ENCODE measurements around the gene IFT88.

Gene IFT88

GRCh38 chr13:20686863-20687579, 120.1 kb downstream of the IFT88 start:
- no peak for DNase-seq (ENCODE audit: low spot score)

- no peak for DNase-seq (ENCODE audit: low spot score)
Measured at GRCh38 chr13:20689291-20689690, 122.3 kb downstream of the IFT88 start.

- DNase-seq (ENCODE audit: low spot score): no peak
Measured at GRCh38 chr13:20691616-20692015, 124.7 kb downstream of the IFT88 start.

DNA sequence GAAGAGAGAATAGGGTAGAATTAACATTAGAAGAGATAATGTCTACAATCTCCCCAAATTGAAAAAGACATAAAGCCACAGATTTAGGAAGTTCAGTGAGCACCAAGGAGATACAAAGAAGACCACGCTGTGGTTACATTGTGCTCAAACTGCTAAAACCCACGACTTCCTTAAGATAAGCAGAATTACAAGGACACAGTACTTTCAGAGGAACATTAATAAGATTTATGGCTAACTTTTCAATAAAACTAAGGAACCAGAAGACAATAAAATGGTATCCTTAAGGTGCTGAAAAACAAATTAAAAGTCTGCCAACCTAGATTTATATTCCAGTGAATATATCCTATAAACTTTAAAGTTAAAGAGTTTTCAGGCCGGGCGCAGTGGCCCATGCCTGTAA, 129.1 kb downstream of the IFT88 start:
- DNase-seq (ENCODE audit: low spot score): no peak

- no peak for DNase-seq (ENCODE audit: low spot score)
Measured at GRCh38 chr13:20699715-20700114, 132.8 kb downstream of the IFT88 start.

DNA sequence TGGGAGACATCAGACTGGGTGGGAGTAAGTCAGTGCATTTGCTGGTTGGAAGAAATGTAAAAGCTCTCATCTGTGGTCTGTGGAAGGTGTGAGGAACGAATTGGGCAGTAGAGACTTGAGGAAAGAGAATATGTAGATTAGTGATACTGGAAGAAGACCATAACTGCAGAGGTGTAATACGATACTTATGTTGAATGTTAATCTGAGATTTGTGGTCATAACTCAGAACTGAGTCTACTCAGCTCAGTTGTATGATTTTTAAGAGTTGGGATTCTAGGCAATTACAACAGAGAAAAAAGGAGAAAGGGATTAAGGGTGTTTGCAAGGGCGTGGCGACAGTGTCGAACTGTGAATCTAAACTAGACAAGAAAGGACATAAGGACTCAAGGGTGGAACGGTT, 133.3 kb downstream of the IFT88 start:
- no peak for DNase-seq (ENCODE audit: low spot score)

DNA sequence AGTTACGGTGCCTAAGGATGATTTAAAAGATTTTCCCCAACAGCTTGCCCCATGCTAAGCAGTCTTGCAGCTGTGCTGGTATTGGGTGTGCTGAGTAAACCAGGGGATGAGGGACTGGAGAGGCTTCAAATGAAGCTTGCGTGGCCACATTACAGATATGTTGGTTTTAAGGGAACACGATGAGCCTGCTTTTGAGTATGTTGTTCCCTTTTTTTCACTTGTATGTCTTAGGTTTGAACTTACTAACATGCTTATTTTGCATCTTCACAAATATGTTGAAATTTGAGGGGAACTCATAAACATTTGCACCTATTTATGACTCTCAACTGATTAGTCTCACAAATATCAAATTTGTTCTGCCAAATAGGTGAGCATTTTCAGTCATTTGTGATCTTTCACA, 134.5 kb downstream of the IFT88 start:
- no peak for DNase-seq (ENCODE audit: low spot score)

- DNase-seq (ENCODE audit: low spot score): no peak
Measured at GRCh38 chr13:20702530-20702914, 135.6 kb downstream of the IFT88 start.

DNA sequence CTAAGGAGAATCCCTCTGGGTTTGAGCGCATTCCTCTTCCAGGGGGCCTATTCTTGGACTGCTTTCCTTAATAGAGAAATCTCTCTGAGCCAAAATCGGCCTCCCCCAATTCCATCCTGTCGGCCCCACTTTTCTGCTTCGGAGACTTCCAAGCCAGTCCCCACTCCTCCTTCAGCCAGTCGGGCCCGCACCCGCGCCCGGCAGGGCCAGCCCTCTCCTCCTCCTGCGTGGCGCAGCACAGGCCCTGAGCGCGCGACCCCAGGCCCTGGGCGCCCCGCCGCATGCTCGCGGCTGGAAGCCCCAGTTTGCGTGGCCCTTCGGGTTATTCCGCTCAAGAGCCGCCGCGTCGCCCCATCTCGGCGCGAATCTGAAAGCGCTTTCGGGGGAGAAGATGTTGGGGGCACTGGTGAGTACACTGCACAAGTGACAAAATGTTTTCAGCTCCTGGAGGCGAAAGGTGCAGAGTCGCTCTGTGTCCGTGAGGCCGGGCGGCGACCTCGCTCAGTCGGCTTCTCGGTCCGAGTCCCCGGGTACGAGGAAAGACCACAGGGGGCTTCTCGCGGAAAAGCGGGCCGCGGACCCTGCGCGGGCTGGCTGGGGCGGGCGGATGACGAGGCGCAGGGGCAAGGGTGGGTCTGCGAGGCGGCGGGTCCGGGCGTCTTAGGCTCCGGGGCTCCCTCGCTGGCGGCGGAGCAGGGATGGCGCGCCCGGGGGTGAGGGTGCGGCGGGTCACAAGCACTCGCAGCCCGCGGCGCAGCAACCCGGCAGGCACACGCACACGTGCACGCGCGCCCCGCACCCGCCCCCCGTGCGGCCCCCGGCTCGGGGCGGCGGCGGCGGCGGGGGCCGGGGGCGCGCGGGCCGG, 136.2 kb downstream of the IFT88 start, which contains the start of gene IL17D:
TSS of gene IL17D (plus strand) at position 785 of the 865 bp plus-strand sequence. CDS start 303 bp downstream, outside the sequence.
- DNase-seq (ENCODE audit: low spot score): peak; percentile 68

DNA sequence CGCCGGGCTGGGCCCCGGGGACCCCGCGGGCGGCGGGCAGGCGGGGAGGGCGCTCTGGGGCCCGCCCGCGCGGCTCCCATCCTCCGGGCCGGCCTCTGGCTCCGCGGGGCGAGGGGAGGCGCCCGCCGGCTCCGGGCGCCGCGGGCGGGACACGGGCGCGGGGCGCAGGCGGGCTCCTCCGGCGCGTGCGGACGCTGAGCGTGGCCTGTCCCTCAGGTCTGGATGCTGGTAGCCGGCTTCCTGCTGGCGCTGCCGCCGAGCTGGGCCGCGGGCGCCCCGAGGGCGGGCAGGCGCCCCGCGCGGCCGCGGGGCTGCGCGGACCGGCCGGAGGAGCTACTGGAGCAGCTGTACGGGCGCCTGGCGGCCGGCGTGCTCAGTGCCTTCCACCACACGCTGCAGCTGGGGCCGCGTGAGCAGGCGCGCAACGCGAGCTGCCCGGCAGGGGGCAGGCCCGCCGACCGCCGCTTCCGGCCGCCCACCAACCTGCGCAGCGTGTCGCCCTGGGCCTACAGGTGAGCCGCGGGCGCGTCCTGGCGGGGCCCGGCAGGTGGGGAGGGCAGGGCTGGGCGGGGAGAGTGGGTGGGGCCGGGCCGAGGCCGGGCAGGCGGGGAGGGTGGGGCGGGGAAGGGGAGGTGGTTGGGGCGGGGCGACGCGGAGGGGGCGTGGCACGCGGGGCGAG, 137.0 kb downstream of the IFT88 start:
- peak; percentile 95 for DNase-seq (ENCODE audit: low spot score)

DNA sequence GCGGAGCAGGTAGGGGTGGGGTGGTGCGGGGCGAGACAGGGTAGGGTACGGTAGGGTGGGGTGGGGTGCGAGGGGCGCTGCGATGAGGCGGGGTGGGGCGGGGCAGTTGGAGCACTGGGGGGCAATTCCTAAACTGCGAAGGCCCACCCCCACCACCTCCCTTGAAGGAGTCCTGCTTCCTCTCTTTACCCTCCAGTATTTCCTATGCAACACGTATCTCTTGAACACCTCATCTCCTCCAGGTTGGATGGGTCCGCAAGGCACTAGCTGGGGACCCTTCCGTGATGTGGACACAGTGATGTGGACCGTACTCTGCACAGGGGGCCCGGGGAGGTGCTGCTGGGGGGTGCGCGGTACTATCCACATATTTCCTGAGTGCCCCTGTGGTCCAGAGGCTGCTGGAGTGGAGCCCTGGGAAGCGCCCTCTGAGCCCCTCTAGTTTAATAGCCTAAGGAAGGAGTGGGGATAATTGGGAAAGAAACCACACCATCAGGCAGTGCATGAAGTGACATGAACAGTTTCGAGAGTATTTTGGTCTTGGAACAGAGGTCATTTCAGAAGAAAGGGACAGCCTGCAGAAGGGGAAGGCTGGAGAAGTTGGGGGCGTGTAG, 137.6 kb downstream of the IFT88 start:
- DNase-seq (ENCODE audit: low spot score): no peak

- DNase-seq (ENCODE audit: low spot score): no peak
Measured at GRCh38 chr13:20706661-20707060, 139.7 kb downstream of the IFT88 start.

DNA sequence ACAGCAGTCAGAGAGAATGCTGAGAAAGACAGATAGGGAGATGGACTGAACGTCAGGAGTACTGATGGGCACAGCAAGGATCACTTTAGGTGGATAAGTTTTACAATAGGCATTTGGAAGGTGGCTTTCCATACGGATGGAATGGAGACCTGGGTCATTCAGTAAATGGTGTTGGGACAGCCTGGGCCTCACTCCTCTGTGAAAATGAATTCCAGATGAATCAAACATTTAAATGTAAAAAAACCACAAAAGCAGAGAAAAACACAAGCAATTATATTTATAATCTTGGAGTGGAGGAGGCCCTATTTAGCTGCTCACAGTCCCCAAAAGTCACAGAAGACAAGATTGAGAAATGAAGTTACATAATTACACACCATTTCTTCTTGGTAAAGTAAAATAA, 141.3 kb downstream of the IFT88 start:
- no peak for DNase-seq (ENCODE audit: low spot score)

GRCh38 chr13:20709369-20709768, 142.4 kb downstream of the IFT88 start:
- DNase-seq (ENCODE audit: low spot score): no peak

DNA sequence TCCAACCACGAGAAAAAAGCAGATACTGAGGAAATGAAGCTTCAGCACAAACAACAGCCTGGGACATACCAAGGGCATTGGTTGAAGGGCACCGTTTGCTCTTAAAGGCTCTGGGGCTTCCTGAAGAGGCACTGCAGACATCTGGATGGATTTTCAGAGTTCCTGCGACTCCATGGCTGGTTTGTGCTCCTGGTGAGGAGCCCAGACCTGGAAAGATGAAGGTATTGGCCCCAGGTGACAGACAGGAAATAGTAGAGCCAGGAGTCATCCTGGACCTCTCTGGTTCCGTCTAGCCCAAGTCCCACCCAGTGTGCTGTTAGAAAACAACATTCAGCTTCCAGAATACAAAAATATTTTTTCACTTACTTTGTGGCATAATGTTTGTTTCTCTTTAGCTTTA, 142.8 kb downstream of the IFT88 start:
- DNase-seq (ENCODE audit: low spot score): no peak

DNA sequence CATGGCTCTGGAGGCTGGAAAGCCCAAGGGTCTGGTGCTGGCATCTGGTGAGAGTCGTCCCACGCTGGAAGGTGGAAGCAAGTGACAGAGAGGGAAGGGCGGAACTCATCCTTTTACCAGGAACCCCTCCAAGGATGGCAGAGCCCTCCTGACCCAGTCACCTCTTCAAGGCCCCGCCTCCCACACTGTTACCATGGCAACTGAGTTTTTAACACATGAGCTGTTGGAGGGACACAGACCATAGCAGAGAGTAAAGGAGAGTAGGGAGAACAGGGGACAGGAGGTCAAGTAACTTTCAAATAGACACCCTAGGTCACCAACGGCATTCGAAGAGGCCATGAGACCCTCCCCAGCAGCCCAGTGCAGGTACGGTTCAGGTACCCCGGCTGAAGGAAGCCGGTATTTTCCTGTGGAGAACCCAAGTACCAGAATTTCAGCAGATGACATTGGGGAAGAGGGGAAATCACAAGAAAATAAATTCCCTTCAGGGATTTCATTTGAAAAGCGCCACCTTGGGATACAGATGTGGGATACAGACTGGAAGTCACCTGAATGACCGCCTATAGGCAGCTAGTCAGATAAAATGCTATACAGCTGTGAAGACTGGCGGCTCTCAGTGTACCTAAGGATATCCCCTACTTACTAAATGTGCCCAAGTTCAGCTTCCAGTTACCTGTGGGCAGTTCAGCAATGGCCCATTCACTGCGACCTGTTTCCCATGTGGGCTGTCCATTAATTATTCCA, 144.5 kb downstream of the IFT88 start:
- DNase-seq (ENCODE audit: low spot score): no peak

- DNase-seq (ENCODE audit: low spot score): no peak
Measured at GRCh38 chr13:20713014-20713376, 146.0 kb downstream of the IFT88 start.

DNA sequence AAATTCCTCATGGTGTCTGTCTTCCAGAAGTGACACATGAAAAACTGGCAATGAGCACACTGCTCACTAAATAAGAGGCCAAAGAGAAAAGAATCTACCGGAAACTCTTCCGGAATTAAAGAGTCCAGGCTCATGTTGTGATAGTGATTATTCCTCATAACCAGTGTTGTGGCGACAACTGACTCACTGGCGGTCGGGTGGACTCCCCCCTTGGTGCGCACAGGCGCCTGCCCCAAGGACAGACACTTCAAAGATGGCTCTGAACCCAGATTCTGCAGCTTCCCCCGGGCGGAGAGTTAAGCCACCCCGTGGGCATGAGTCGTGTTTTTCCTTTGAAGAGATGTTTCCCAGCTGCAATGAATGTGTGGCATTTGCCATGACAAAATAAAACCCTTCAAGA, 146.8 kb downstream of the IFT88 start:
- peak; percentile 66 for DNase-seq (ENCODE audit: low spot score)

- peak; percentile 63 for DNase-seq (ENCODE audit: low spot score)
Measured at GRCh38 chr13:20714161-20714560, 147.2 kb downstream of the IFT88 start.

- DNase-seq (ENCODE audit: low spot score): peak; percentile 65
Measured at GRCh38 chr13:20714563-20715329, 147.8 kb downstream of the IFT88 start.

- DNase-seq (ENCODE audit: low spot score): no peak
Measured at GRCh38 chr13:20715330-20715712, 148.4 kb downstream of the IFT88 start.

Data from AG08396 (cell line).